ENCODE results near the gene NFIX. TPM values are rescaled to one million over a fixed set of nuclear protein-coding genes. Genes with fewer than 3 reads are reported as not detected.

NFIX gene
- total and polyA plus RNA-seq, 2 of the 13 experiments (the other 11 are each of a cell fraction or from before 2014, with no cell fraction given): 3.4 to 5.4 TPM

- no peak for TF ChIP-seq KAT2B (IDR thresholded peaks at IDR 0.05; ENCODE audit: borderline replicate concordance, low read depth, low read length)
- TF ChIP-seq ZNF605 (CRISPR knock-in tag; IDR thresholded peaks at IDR 0.05): no peak
- no peak for TF ChIP-seq HMGA1 (CRISPR knock-in tag; conservative IDR thresholded peaks at IDR 0.05)
- TF ChIP-seq MLX (CRISPR knock-in tag; IDR thresholded peaks at IDR 0.05): peak; percentile 73
- TF ChIP-seq ZNF691 (CRISPR knock-in tag; IDR thresholded peaks at IDR 0.05; ENCODE audit: borderline replicate concordance, low read depth): no peak
- TF ChIP-seq, protein P1, sequence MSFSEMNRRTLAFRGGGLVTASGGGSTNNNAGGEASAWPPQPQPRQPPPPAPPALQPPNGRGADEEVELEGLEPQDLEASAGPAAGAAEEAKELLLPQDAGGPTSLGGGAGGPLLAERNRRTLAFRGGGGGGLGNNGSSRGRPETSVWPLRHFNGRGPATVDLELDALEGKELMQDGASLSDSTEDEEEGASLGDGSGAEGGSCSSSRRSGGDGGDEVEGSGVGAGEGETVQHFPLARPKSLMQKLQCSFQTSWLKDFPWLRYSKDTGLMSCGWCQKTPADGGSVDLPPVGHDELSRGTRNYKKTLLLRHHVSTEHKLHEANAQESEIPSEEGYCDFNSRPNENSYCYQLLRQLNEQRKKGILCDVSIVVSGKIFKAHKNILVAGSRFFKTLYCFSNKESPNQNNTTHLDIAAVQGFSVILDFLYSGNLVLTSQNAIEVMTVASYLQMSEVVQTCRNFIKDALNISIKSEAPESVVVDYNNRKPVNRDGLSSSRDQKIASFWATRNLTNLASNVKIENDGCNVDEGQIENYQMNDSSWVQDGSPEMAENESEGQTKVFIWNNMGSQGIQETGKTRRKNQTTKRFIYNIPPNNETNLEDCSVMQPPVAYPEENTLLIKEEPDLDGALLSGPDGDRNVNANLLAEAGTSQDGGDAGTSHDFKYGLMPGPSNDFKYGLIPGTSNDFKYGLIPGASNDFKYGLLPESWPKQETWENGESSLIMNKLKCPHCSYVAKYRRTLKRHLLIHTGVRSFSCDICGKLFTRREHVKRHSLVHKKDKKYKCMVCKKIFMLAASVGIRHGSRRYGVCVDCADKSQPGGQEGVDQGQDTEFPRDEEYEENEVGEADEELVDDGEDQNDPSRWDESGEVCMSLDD (CRISPR knock-in tag; IDR thresholded peaks at IDR 0.05; ENCODE audit: borderline replicate concordance): 0 out of 2 replicates have a peak, but pooled peaks have one; percentile 62
- TF ChIP-seq, protein P2, sequence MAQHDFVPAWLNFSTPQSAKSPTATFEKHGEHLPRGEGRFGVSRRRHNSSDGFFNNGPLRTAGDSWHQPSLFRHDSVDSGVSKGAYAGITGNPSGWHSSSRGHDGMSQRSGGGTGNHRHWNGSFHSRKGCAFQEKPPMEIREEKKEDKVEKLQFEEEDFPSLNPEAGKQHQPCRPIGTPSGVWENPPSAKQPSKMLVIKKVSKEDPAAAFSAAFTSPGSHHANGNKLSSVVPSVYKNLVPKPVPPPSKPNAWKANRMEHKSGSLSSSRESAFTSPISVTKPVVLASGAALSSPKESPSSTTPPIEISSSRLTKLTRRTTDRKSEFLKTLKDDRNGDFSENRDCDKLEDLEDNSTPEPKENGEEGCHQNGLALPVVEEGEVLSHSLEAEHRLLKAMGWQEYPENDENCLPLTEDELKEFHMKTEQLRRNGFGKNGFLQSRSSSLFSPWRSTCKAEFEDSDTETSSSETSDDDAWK (CRISPR knock-in tag; IDR thresholded peaks at IDR 0.05): no peak
- TF ChIP-seq ZMYM3 (CRISPR knock-in tag; IDR thresholded peaks at IDR 0.05): no peak
- TF ChIP-seq, protein P3, sequence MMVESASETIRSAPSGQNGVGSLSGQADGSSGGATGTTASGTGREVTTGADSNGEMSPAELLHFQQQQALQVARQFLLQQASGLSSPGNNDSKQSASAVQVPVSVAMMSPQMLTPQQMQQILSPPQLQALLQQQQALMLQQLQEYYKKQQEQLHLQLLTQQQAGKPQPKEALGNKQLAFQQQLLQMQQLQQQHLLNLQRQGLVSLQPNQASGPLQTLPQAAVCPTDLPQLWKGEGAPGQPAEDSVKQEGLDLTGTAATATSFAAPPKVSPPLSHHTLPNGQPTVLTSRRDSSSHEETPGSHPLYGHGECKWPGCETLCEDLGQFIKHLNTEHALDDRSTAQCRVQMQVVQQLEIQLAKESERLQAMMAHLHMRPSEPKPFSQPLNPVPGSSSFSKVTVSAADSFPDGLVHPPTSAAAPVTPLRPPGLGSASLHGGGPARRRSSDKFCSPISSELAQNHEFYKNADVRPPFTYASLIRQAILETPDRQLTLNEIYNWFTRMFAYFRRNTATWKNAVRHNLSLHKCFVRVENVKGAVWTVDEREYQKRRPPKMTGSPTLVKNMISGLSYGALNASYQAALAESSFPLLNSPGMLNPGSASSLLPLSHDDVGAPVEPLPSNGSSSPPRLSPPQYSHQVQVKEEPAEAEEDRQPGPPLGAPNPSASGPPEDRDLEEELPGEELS (CRISPR knock-in tag; IDR thresholded peaks at IDR 0.05): peak; percentile 97
- peak; percentile 80 for TF ChIP-seq ZNF792 (CRISPR knock-in tag; IDR thresholded peaks at IDR 0.05)
- TF ChIP-seq FOXC1 (CRISPR knock-in tag; IDR thresholded peaks at IDR 0.05; ENCODE audit: borderline replicate concordance): no peak
- TF ChIP-seq PRDM4 (CRISPR knock-in tag; IDR thresholded peaks at IDR 0.05; ENCODE audit: borderline replicate concordance): no peak
- no peak for TF ChIP-seq ZNF749 (CRISPR knock-in tag; IDR thresholded peaks at IDR 0.05; ENCODE audit: borderline replicate concordance)
- TF ChIP-seq SCMH1 (CRISPR knock-in tag; IDR thresholded peaks at IDR 0.05; ENCODE audit: borderline replicate concordance): no peak
- TF ChIP-seq ZNF235 (CRISPR knock-in tag; IDR thresholded peaks at IDR 0.05; ENCODE audit: borderline replicate concordance): no peak
These were observed 31.4 kb downstream of the NFIX start (continued) for GRCh38 chr19:13026462-13027370.
